HTR-8/SVneo (cell line): ENCODE results near the gene OSER1.
A peak's percentile ranks its signal among the peaks of the same experiment; 100 is the strongest.

Experiments
- DNase-seq: peaks from one replicate; pipeline ENCODE4 v3.0.0; 2011; ENCODE audit warnings: low spot score, mixed read lengths; ENCODE audit not compliant: insufficient read length
- FAIRE-seq: peaks from 2 replicates; lab custom pipeline; 2011; peaks lifted over from hg19 to GRCh38; lab: Jason Lieb, UNC

The OSER1 gene

GRCh38 chr20:44228465-44229258, 18.1 kb upstream of the OSER1 start:
- peak; percentile 78 for DNase-seq
- peak; percentile 98 for FAIRE-seq

- FAIRE-seq, result peak; percentile 28
- DNase-seq, result no peak
Observed at GRCh38 chr20:44224637-44225036, 14.1 kb upstream of the OSER1 start.

GRCh38 chr20:44223721-44224120, 13.2 kb upstream of the OSER1 start:
- no peak for DNase-seq

GRCh38 chr20:44222633-44223368, 12.2 kb upstream of the OSER1 start:
- peak; percentile 59 for FAIRE-seq
- no peak for DNase-seq

More at GRCh38 chr20:44223721-44224120, 13.2 kb upstream of the OSER1 start:
- FAIRE-seq, result peak; percentile 90

- DNase-seq (no peak), FAIRE-seq (no peak)
Observed at GRCh38 chr20:44222027-44222426, 11.5 kb upstream of the OSER1 start.

GRCh38 chr20:44221368-44221954, 10.9 kb upstream of the OSER1 start:
- DNase-seq (no peak), FAIRE-seq (peak; percentile 87)

GRCh38 chr20:44219791-44220190, 9.2 kb upstream of the OSER1 start:
- FAIRE-seq, result no peak

GRCh38 chr20:44219170-44219730, 8.7 kb upstream of the OSER1 start:
- DNase-seq (no peak), FAIRE-seq (no peak)

More at GRCh38 chr20:44219791-44220190, 9.2 kb upstream of the OSER1 start:
- no peak for DNase-seq

GRCh38 chr20:44218446-44218845, 7.9 kb upstream of the OSER1 start:
- FAIRE-seq (no peak), DNase-seq (no peak)

- FAIRE-seq, result peak; percentile 96
- DNase-seq, result peak; percentile 92
Observed at GRCh38 chr20:44217342-44218092, 6.9 kb upstream of the OSER1 start.

- DNase-seq (peak; percentile 90), FAIRE-seq (peak; percentile 97)
Observed at GRCh38 chr20:44215125-44215524, 4.6 kb upstream of the OSER1 start.

GRCh38 chr20:44212792-44213191, 2.2 kb upstream of the OSER1 start:
- no peak for FAIRE-seq

GRCh38 chr20:44211177-44212039, 837 bp upstream of the OSER1 start:
- no peak for DNase-seq
- no peak for FAIRE-seq

More at GRCh38 chr20:44212792-44213191, 2.2 kb upstream of the OSER1 start:
- no peak for DNase-seq

GRCh38 chr20:44209686-44210405, 725 bp downstream of the OSER1 start:
- DNase-seq (no peak), FAIRE-seq (peak; percentile 74)

GRCh38 chr20:44208770-44209169, 1.8 kb downstream of the OSER1 start:
- peak; percentile 86 for FAIRE-seq
- no peak for DNase-seq

GRCh38 chr20:44208165-44208564, 2.4 kb downstream of the OSER1 start:
- FAIRE-seq (no peak), DNase-seq (no peak)

- DNase-seq, result no peak
- peak; percentile 75 for FAIRE-seq
Observed at GRCh38 chr20:44207126-44207723, 3.3 kb downstream of the OSER1 start.

- FAIRE-seq, result peak; percentile 44
- no peak for DNase-seq
Observed at GRCh38 chr20:44206132-44206531, 4.4 kb downstream of the OSER1 start.
